Osteoblast (primary cell): ENCODE measurements around the gene RAB20. TPM values are rescaled to one million over a fixed set of nuclear protein-coding genes. Genes with fewer than 3 reads are reported as not detected.
A peak's percentile ranks its signal among the peaks of the same experiment; 100 is the strongest.

Experiments used
- DNase-seq: peaks from one replicate; pipeline ENCODE4 v3.0.0; 2011; ENCODE audit warnings: low spot score, mixed read lengths; ENCODE audit not compliant: insufficient read length; ENCODE audit errors: missing footprints
- H2AFZ ChIP-seq: 2 replicates; pipeline ENCODE4 v1.6.0; 2011; ENCODE audit warnings: mild to moderate bottlenecking, low read length
- H3K27ac ChIP-seq: 2 replicates; pipeline ENCODE4 v1.5.1; 2011; ENCODE audit warnings: mild to moderate bottlenecking, low read depth, low read length, moderate library complexity
- H3K27me3 ChIP-seq: 2 replicates; pipeline ENCODE4 v1.6.0; 2012; ENCODE audit warnings: mild to moderate bottlenecking, control low read depth, inconsistent platforms, low read length, moderate library complexity; ENCODE audit not compliant: insufficient read depth
- H3K36me3 ChIP-seq: 2 replicates; pipeline ENCODE4 v1.5.1; 2011; ENCODE audit warnings: mild to moderate bottlenecking, low read length, control low read depth, moderate library complexity; ENCODE audit not compliant: insufficient read depth
- H3K4me1 ChIP-seq: 2 replicates; pipeline ENCODE4 v1.5.1; 2011; ENCODE audit warnings: mild to moderate bottlenecking, low read length, control low read depth, moderate library complexity; ENCODE audit not compliant: insufficient read depth
- H3K4me2 ChIP-seq: 2 replicates; pipeline ENCODE4 v1.6.0; 2011; ENCODE audit warnings: mild to moderate bottlenecking, low read length; ENCODE audit not compliant: insufficient read depth
- H3K4me3 ChIP-seq: fragments of 200-600 bp; sonication (generic); 3 replicates; pipeline ENCODE4 v1.5.1; 2012; ENCODE audit warnings: mild to moderate bottlenecking, low read length, inconsistent platforms; ENCODE audit not compliant: insufficient read depth
- H3K79me2 ChIP-seq: 2 replicates; pipeline ENCODE4 v1.6.0; 2012; ENCODE audit warnings: mild to moderate bottlenecking, low read length, control low read depth, inconsistent platforms; ENCODE audit not compliant: insufficient read depth
- H3K9me3 ChIP-seq: 2 replicates; pipeline ENCODE4 v1.5.1; 2011; ENCODE audit warnings: low read depth, low read length, control low read depth
- H4K20me1 ChIP-seq: 2 replicates; pipeline ENCODE4 v1.6.0; 2012; ENCODE audit warnings: mild to moderate bottlenecking, low read length, control low read depth; ENCODE audit not compliant: insufficient read depth
- total RNA-seq: library from RNA; depleted of rRNA; stranded (reverse); fragments of >200 nt; gene quantifications from 2 replicates; pipeline ENCODE4 v1.2.3, GENCODE V29; 2012
- TF ChIP-seq, protein P1 (sequence below): IDR thresholded peaks from 2 replicates; pipeline ENCODE4 v1.5.1; 2011; ENCODE audit warnings: mild to moderate bottlenecking, low read depth, low read length, moderate library complexity; ENCODE audit errors: extremely low read depth

The RAB20 gene
- total RNA-seq, 1 donor, result 3.6 TPM

- Histone ChIP-seq H3K79me2 (no peaks in the 10 kb centered on the region), H2AFZ (no peak overlapping the region), H3K27me3 (no peaks in the 10 kb centered on the region), H3K4me2 (no peak overlapping the region), H3K9me3 (no peaks in the 10 kb centered on the region), H3K4me1 (no peaks in the 10 kb centered on the region), H3K27ac (no peak overlapping the region), H3K36me3 (no peaks in the 10 kb centered on the region), H4K20me1 (no peaks in the 10 kb centered on the region), H3K4me3 (no peak overlapping the region)
- TF ChIP-seq, protein P1, sequence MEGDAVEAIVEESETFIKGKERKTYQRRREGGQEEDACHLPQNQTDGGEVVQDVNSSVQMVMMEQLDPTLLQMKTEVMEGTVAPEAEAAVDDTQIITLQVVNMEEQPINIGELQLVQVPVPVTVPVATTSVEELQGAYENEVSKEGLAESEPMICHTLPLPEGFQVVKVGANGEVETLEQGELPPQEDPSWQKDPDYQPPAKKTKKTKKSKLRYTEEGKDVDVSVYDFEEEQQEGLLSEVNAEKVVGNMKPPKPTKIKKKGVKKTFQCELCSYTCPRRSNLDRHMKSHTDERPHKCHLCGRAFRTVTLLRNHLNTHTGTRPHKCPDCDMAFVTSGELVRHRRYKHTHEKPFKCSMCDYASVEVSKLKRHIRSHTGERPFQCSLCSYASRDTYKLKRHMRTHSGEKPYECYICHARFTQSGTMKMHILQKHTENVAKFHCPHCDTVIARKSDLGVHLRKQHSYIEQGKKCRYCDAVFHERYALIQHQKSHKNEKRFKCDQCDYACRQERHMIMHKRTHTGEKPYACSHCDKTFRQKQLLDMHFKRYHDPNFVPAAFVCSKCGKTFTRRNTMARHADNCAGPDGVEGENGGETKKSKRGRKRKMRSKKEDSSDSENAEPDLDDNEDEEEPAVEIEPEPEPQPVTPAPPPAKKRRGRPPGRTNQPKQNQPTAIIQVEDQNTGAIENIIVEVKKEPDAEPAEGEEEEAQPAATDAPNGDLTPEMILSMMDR, result no peak
- peak; percentile 10 for DNase-seq
Observed at GRCh38 chr13:110531671-110532083, 29.8 kb downstream of the RAB20 start.

- Histone ChIP-seq H3K9me3 (no peaks in the 10 kb centered on the region), H3K36me3 (no peaks in the 10 kb centered on the region), H3K27me3 (no peaks in the 10 kb centered on the region), H3K27ac (no peak overlapping the region), H3K4me2 (no peak overlapping the region), H4K20me1 (no peaks in the 10 kb centered on the region), H3K4me1 (no peaks in the 10 kb centered on the region), H3K79me2 (no peaks in the 10 kb centered on the region), H2AFZ (no peak overlapping the region), H3K4me3 (no peak overlapping the region)
- TF ChIP-seq, protein P1, result no peak
- DNase-seq, result peak; percentile 30
Observed at GRCh38 chr13:110531100-110531499, 30.4 kb downstream of the RAB20 start.

DNA sequence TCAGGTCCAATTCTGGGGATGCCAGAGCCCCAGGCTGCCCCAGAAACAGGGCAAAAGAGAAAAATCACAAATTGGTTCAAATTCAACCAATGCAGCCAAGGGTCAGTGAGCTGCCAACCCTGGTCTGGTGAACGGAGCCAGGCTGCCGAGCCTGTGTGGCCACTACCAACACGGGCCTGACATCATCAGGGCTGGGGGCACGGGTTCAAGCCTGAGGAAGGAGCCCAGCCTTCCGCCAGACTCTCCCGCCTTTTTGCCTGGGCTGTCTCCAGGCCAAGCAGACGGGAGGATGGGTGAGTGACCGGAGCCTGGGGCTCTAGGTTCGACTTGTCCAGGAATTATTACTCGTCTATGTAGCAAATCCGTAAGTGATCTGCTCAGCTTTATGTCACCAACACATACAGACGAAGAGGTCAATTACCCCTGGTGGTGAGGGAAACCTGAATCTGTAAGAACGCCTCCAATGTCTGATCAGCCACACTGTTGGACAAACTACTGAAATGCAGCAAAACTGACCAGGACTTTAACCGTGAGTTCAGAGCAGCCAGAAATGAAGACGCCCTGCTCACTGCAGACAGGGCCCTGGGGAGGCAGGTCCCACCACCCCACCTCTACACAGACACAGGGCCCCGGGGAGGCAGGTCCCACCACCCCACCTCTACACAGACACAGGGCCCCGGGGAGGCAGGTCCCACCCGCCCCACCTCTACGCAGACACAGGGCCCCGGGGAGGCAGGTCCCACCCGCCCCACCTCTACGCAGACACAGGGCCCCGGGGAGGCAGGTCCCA is 31.8 kb downstream of the RAB20 start:
- Histone ChIP-seq H3K36me3 (no peaks in the 10 kb centered on the region), H2AFZ (no peak overlapping the region), H3K79me2 (no peaks in the 10 kb centered on the region), H3K27me3 (no peaks in the 10 kb centered on the region), H3K4me2 (no peak overlapping the region), H3K27ac (no peak overlapping the region), H3K4me3 (no peak overlapping the region), H3K4me1 (no peaks in the 10 kb centered on the region), H3K9me3 (no peaks in the 10 kb centered on the region), H4K20me1 (no peaks in the 10 kb centered on the region)
- peak; percentile 62 for DNase-seq
- TF ChIP-seq, protein P1, result no peak

- peak; percentile 60 for DNase-seq
Observed at GRCh38 chr13:110528911-110529310, 32.6 kb downstream of the RAB20 start.

More at GRCh38 chr13:110528911-110529310, 32.6 kb downstream of the RAB20 start:
- Histone ChIP-seq H3K79me2 (no peaks in the 10 kb centered on the region), H3K27ac (no peak overlapping the region), H3K4me2 (no peak overlapping the region), H3K27me3 (no peaks in the 10 kb centered on the region), H3K4me3 (no peak overlapping the region), H3K36me3 (no peaks in the 10 kb centered on the region), H3K4me1 (no peaks in the 10 kb centered on the region), H4K20me1 (no peaks in the 10 kb centered on the region), H2AFZ (no peak overlapping the region), H3K9me3 (no peaks in the 10 kb centered on the region)
- TF ChIP-seq, protein P1, result no peak
